ENCODE data around the gene FYB1. TPM values are rescaled to one million over a fixed set of nuclear protein-coding genes. Genes with fewer than 3 reads are reported as not detected.

FYB1 gene
- total and polyA plus RNA-seq, 2 donors (not counting 1 experiment from before 2014, with no cell fraction given), result not detected

- no peak for TF ChIP-seq EZH2 (IDR thresholded peaks at IDR 0.05; ENCODE audit: low read length, missing control alignments)
- TF ChIP-seq CTCF (conservative IDR thresholded peaks at IDR 0.05 in 1 of 2, IDR thresholded peaks at IDR 0.05 in 1 of 2; ENCODE audit: low read depth in 1 of 2, low read length in 2 of 2), result no peak
Observed at GRCh38 chr5:39055768-39056398, 163.5 kb downstream of the FYB1 start.

More at GRCh38 chr5:39055768-39056398, 163.5 kb downstream of the FYB1 start:
- H2AFZ ChIP-seq (ENCODE audit: low read length), result no peak overlapping the region
- no peak overlapping the region for H3K4me3 ChIP-seq (replicated peaks in 1 of 4; ENCODE audit: control extremely low read depth in 1 of 4, insufficient read depth in 1 of 4, low read depth in 3 of 4, low read length in 4 of 4)
- H3K79me2 ChIP-seq (ENCODE audit: control insufficient read depth, insufficient read depth, low read length), result peaks cover 37% of the 10 kb centered on the region
- H3K9me3 ChIP-seq (ENCODE audit: control insufficient read depth, insufficient read depth, low read depth, low read length), result no peaks in the 10 kb centered on the region
- H3K36me3 ChIP-seq (ENCODE audit: control insufficient read depth, insufficient read depth, low read length), result no peaks in the 10 kb centered on the region
- no peak for DNase-seq (ENCODE audit: low read depth in 2 of 2)
- no peaks in the 10 kb centered on the region for H3K27me3 ChIP-seq (ENCODE audit: control insufficient read depth, insufficient read depth, low read length)
- no peak overlapping the region for H3K4me2 ChIP-seq (ENCODE audit: extremely low read depth, insufficient read depth, low read length)
- H3K9ac ChIP-seq (ENCODE audit: insufficient read depth, low read length), result no peak overlapping the region
- H4K20me1 ChIP-seq (ENCODE audit: control insufficient read depth, extremely low read depth, insufficient read depth, low read length), result no peaks in the 10 kb centered on the region
- no peak overlapping the region for H3K27ac ChIP-seq (ENCODE audit: insufficient read depth, low read length)
- no peaks in the 10 kb centered on the region for H3K4me1 ChIP-seq (ENCODE audit: control insufficient read depth, extremely low read depth, insufficient read depth, low read length)

Other genes with a start within 250 kb of the FYB1 start
- gene RICTOR, start 145.2 kb downstream of the FYB1 start, total RNA-seq, result 25.2 and 26.3 TPM in 2 replicates
- 9.1 and 17.1 TPM in 2 replicates for gene RICTOR, start 145.2 kb downstream of the FYB1 start, polyA plus RNA-seq
- gene C9, start 144.9 kb upstream of the FYB1 start, total RNA-seq, result under 0.01 and 0.33 TPM in 2 replicates
- gene C9, start 144.9 kb upstream of the FYB1 start, polyA plus RNA-seq, result 0.06 TPM in 1 of 2 replicates, not detected in the other
- gene DAB2, start 205.4 kb upstream of the FYB1 start, total RNA-seq, result 161 and 217 TPM in 2 replicates
- 328 and 538 TPM in 2 replicates for gene DAB2, start 205.4 kb upstream of the FYB1 start, polyA plus RNA-seq

Data from fibroblast of lung (primary cell).